BJ (cell line): Measurements from ENCODE around the gene CARTPT. TPM values are rescaled to one million over a fixed set of nuclear protein-coding genes. Genes with fewer than 3 reads are reported as not detected.

Experiments
- CTCF ChIA-PET: fragments of 350-600 bp; formaldehyde crosslinking; extraction: SDS; loops from one replicate; lab custom pipeline; 2021; ENCODE audit warnings: antibody characterized with exemption, inconsistent platforms; lab: Yijun Ruan, JAX
- POLR2A ChIA-PET: fragments of 300-600 bp; sonication (Branson Sonifier 250); formaldehyde crosslinking; extraction: SDS; loops from one replicate; lab custom pipeline; 2021; ENCODE audit warnings: antibody characterized with exemption; lab: Charles Lee
- DNase-seq: peaks from one replicate; pipeline ENCODE4 v3.0.0-alpha.2; 2011; ENCODE audit warnings: low read depth
- H3K27me3 ChIP-seq: 2 replicates; pipeline ENCODE4 v1.6.0; 2011; ENCODE audit warnings: low read length; ENCODE audit not compliant: control insufficient read depth, insufficient read depth
- H3K36me3 ChIP-seq: 2 replicates; pipeline ENCODE4 v1.5.1; 2011; ENCODE audit warnings: low read length; ENCODE audit not compliant: control insufficient read depth, insufficient read depth
- H3K4me3 ChIP-seq: 2 replicates; pipeline ENCODE4 v1.5.1; 2011; ENCODE audit warnings: low read depth, mild to moderate bottlenecking, control low read depth, low read length
- CTCF ChIP-seq: IDR thresholded peaks from 2 replicates; pipeline ENCODE4 v1.5.1; 2011; ENCODE audit warnings: low read depth, mild to moderate bottlenecking, control low read depth, inconsistent platforms, low read length, moderate library complexity; ENCODE audit not compliant: insufficient read depth
- polyA plus RNA-seq: library from polyadenylated mRNA; depleted of rRNA; stranded (reverse); fragments of >200 nt; gene quantifications from 2 replicates; pipeline ENCODE4 v1.2.3, GENCODE V29; 2011

The CARTPT gene
- polyA plus RNA-seq, 1 experiment: not detected

GRCh38 chr5:71699233-71699632 lies 19.8 kb upstream of the CARTPT start:
- H3K27me3 ChIP-seq: peaks cover 8% of the 10 kb centered on the region
- no peak overlapping the region for H3K4me3 ChIP-seq
- ChIA-PET CTCF (interaction anchor here (2.0 kb wide), 1 partner anchor 15 kb away, joined by 10 read pairs; no protein-coding TSS in a partner anchor), POLR2A (no interaction called here)
- TF ChIP-seq CTCF: no peak
- H3K36me3 ChIP-seq: no peaks in the 10 kb centered on the region
- no peak for DNase-seq

GRCh38 chr5:71699751-71700150 lies 19.3 kb upstream of the CARTPT start:
- DNase-seq: no peak
- Histone ChIP-seq H3K27me3 (peaks cover 8% of the 10 kb centered on the region), H3K4me3 (no peak overlapping the region), H3K36me3 (no peaks in the 10 kb centered on the region)
- TF ChIP-seq CTCF: no peak
- ChIA-PET POLR2A (no interaction called here), CTCF (no interaction called here)

GRCh38 chr5:71700803-71701202 lies 18.3 kb upstream of the CARTPT start:
- DNase-seq: no peak
- POLR2A ChIA-PET: no interaction called here
- CTCF ChIA-PET: no interaction called here
- no peak for TF ChIP-seq CTCF
- peaks cover 11% of the 10 kb centered on the region for H3K27me3 ChIP-seq
- no peaks in the 10 kb centered on the region for H3K36me3 ChIP-seq
- H3K4me3 ChIP-seq: no peak overlapping the region

GRCh38 chr5:71701407-71701806 lies 17.7 kb upstream of the CARTPT start:
- CTCF ChIA-PET: no interaction called here

GRCh38 chr5:71703941-71704340 lies 15.1 kb upstream of the CARTPT start:
- DNase-seq: no peak
- Histone ChIP-seq H3K27me3 (peaks cover 17% of the 10 kb centered on the region), H3K36me3 (no peaks in the 10 kb centered on the region), H3K4me3 (no peak overlapping the region)
- no peak for TF ChIP-seq CTCF
- ChIA-PET CTCF (interaction anchor here (2.6 kb wide), 1 partner anchor 15 kb away, joined by 6 read pairs; the partner anchor contains the start of gene CARTPT), POLR2A (no interaction called here)

More at GRCh38 chr5:71701407-71701806, 17.7 kb upstream of the CARTPT start:
- no peak for DNase-seq
- no peak for TF ChIP-seq CTCF
- H3K36me3 ChIP-seq: no peaks in the 10 kb centered on the region
- peaks cover 11% of the 10 kb centered on the region for H3K27me3 ChIP-seq
- H3K4me3 ChIP-seq: no peak overlapping the region
- POLR2A ChIA-PET: no interaction called here
